GM23338 (cell line): ENCODE measurements around the gene AAGAB. TPM values are rescaled to one million over a fixed set of nuclear protein-coding genes. Genes with fewer than 3 reads are reported as not detected.

Experiments
- ATAC-seq: fragments of 200-7000 bp; cut with Tn5 transposase; 3 replicates; pipeline ENCODE4 v1.9.1; 2020
- DNase-seq: peaks from one replicate; pipeline ENCODE4 v3.0.0-alpha.2; 2015; ENCODE audit warnings: low spot score
- H2AFZ ChIP-seq: fragments of 200-600 bp; sonication (generic); 2 replicates; pipeline ENCODE4 v1.8.0; 2016; ENCODE audit warnings: antibody characterized with exemption, mild to moderate bottlenecking, moderate library complexity
- H3F3A ChIP-seq: fragments of 200-600 bp; sonication (generic); replicated peaks from 2 replicates; pipeline ENCODE4 v1.8.0; 2017; ENCODE audit warnings: antibody characterized with exemption, mixed run types, low read depth
- H3K27ac ChIP-seq: fragments of 200-600 bp; sonication (generic); 2 replicates; pipeline ENCODE4 v1.6.1; 2016; ENCODE audit warnings: low read depth
- H3K27me3 ChIP-seq: fragments of 200-600 bp; sonication (generic); 2 replicates; pipeline ENCODE4 v1.8.0; 2016; ENCODE audit warnings: mild to moderate bottlenecking, mixed run types, moderate library complexity; ENCODE audit not compliant: insufficient read depth
- H3K36me3 ChIP-seq: fragments of 200-600 bp; sonication (generic); 2 replicates; pipeline ENCODE4 v1.8.0; 2016; ENCODE audit warnings: mild to moderate bottlenecking; ENCODE audit not compliant: insufficient read depth
- H3K4me1 ChIP-seq: fragments of 200-600 bp; sonication (generic); 2 replicates; pipeline ENCODE4 v1.8.0; 2016; ENCODE audit warnings: mild to moderate bottlenecking, moderate library complexity; ENCODE audit not compliant: insufficient read depth
- H3K4me2 ChIP-seq: fragments of 200-600 bp; sonication (generic); 2 replicates; pipeline ENCODE4 v1.7.1; 2017; ENCODE audit warnings: mixed run types
- H3K4me3 ChIP-seq: fragments of 200-600 bp; sonication (generic); 2 replicates; pipeline ENCODE4 v1.6.1; 2016; ENCODE audit warnings: mixed run types
- H3K79me2 ChIP-seq: fragments of 200-600 bp; sonication (generic); replicated peaks from 2 replicates; pipeline ENCODE4 v1.8.0; 2017; ENCODE audit warnings: mild to moderate bottlenecking; ENCODE audit not compliant: insufficient read depth
- H3K9me2 ChIP-seq: fragments of 200-600 bp; sonication (generic); 2 replicates; pipeline ENCODE4 v1.8.0; 2017; ENCODE audit not compliant: insufficient read depth
- H4K20me1 ChIP-seq: fragments of 200-600 bp; sonication (generic); replicated peaks from 2 replicates; pipeline ENCODE4 v1.8.0; 2017; ENCODE audit warnings: mild to moderate bottlenecking; ENCODE audit not compliant: insufficient read depth
- H3K27ac Mint-ChIP-seq: 2 replicates; pipeline ENCODE4 v1.8.0; 2020; ENCODE audit warnings: inconsistent platforms, mild to moderate bottlenecking, moderate library complexity, mixed read lengths
- H3K27me3 Mint-ChIP-seq: 3 replicates; pipeline ENCODE4 v1.8.0; 2022; ENCODE audit warnings: low read depth, mild to moderate bottlenecking, moderate library complexity, mixed read lengths, inconsistent platforms; ENCODE audit not compliant: insufficient read depth, poor library complexity
- H3K36me3 Mint-ChIP-seq: 3 replicates; pipeline ENCODE4 v1.8.0; 2021; ENCODE audit warnings: low read depth, mild to moderate bottlenecking, inconsistent platforms, moderate library complexity, mixed read lengths
- H3K4me1 Mint-ChIP-seq: 3 replicates; pipeline ENCODE4 v1.8.0; 2020; ENCODE audit warnings: mild to moderate bottlenecking, inconsistent platforms, mixed read lengths
- H3K4me3 Mint-ChIP-seq: 3 replicates; pipeline ENCODE4 v1.8.0; 2021; ENCODE audit warnings: moderate library complexity, mild to moderate bottlenecking, inconsistent platforms, mixed read lengths
- H3K9me3 Mint-ChIP-seq: 3 replicates; pipeline ENCODE4 v1.8.0; 2020; ENCODE audit warnings: moderate library complexity, mild to moderate bottlenecking, inconsistent platforms, mixed read lengths
- CREB1 ChIP-seq: fragments of 250-450 bp; sonication (Bioruptor Pico); IDR thresholded peaks from 2 replicates; pipeline ENCODE4 v1.5.0; 2020; ENCODE audit warnings: low read depth, mild to moderate bottlenecking, moderate library complexity
- EZH2 ChIP-seq: fragments of 200-600 bp; sonication (generic); IDR thresholded peaks from one replicate; pipeline ENCODE4 v1.8.0; 2017; ENCODE audit warnings: antibody characterized with exemption, mild to moderate bottlenecking, low read depth; ENCODE audit not compliant: unreplicated experiment
- EZH2phosphoT487 ChIP-seq: fragments of 200-600 bp; sonication (generic); IDR thresholded peaks from one replicate; pipeline ENCODE4 v1.8.1; 2018; ENCODE audit warnings: antibody characterized with exemption; ENCODE audit not compliant: unreplicated experiment
- JUNB ChIP-seq: IDR thresholded peaks from one replicate; pipeline ENCODE4 v1.6.1; 2016; ENCODE audit warnings: antibody characterized with exemption; ENCODE audit not compliant: unreplicated experiment
- NANOG ChIP-seq: IDR thresholded peaks from 2 replicates; pipeline ENCODE4 v1.6.1; 2016; ENCODE audit warnings: antibody characterized with exemption, borderline replicate concordance
- POLR2AphosphoS5 ChIP-seq: IDR thresholded peaks from 2 replicates; pipeline ENCODE4 v1.6.1; 2016; ENCODE audit warnings: antibody characterized with exemption, low read depth
- polyA plus RNA-seq: library from polyadenylated mRNA; unstranded; fragments of >200 nt; fragmentation: Nextera tagmentation; extraction: Ambion mirVana; gene quantifications from 2 replicates; pipeline ENCODE4 v1.2.1, GENCODE V29; 2016
- total RNA-seq: library from RNA; depleted of rRNA; stranded (reverse); fragments of >200 nt; shearing (Covaris generic); gene quantifications from 2 replicates; pipeline ENCODE4 v1.2.3, GENCODE V29; 2014
- TF ChIP-seq, protein P1 (sequence below): fragments of 250-450 bp; sonication (Bioruptor Pico); IDR thresholded peaks from 2 replicates; pipeline ENCODE4 v1.5.0; 2020; ENCODE audit warnings: mild to moderate bottlenecking, moderate library complexity
- TF ChIP-seq, protein P2 (sequence below): IDR thresholded peaks from 2 replicates; pipeline ENCODE4 v1.6.1; 2016; ENCODE audit warnings: antibody characterized with exemption
- TF ChIP-seq, protein P3 (sequence below), 2 experiments: fragments of 200-600 bp in 1 of 2; sonication (generic) in 1 of 2; conservative IDR thresholded peaks; 2 replicates each; pipeline versions ENCODE4 v1.5.1 to v1.6.1; 2016 to 2017; ENCODE audit warnings: antibody characterized with exemption in 2 of 2, low read depth in 2 of 2, mild to moderate bottlenecking in 2 of 2, moderate library complexity in 1 of 2

Gene AAGAB
- total and polyA plus RNA-seq, 2 experiments from 2014 or later, result 20.8 to 42.8 TPM

DNA sequence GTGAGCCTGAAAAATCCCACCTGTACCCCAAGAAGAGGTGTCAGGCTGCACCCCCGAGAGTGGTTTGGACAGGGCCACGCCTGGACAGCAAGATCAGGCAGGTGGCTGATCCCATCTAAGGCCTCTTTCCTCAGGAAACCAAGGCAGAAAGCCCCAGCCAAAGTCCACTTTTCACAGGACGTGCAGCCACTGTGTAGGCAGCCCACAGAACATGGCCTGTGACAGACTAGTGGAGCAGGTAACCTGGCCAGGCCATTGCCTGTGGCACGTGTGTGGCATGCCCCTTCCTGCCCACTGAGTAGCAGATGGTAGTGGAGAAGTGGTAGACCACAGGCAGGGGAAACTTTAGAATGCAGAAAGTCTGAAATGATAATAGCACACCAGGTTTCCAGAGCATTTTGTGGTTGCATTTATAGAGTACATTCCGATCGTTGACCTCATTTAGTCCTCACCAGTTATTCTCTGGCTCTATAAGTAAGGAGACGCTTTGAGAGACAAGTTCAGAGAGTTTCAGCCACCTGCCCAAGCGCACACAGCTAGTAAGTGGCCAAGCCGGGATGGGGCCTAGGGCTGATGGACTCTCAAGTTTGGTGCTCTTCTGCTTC, 68.7 kb downstream of the AAGAB start:
- Histone ChIP-seq H3K4me3 (no peak overlapping the region), H3K27ac (no peak overlapping the region), H3K4me1 (no peaks in the 10 kb centered on the region), H3K4me2 (no peak overlapping the region), H3K36me3 (no peaks in the 10 kb centered on the region), H3F3A (no peaks in the 10 kb centered on the region), H3K79me2 (no peaks in the 10 kb centered on the region), H4K20me1 (no peaks in the 10 kb centered on the region), H3K9me2 (no peaks in the 10 kb centered on the region), H3K27me3 (no peaks in the 10 kb centered on the region), H2AFZ (no peak overlapping the region)
- DNase-seq (no peak), ATAC-seq (no peak)
- Mint-ChIP-seq H3K27me3 (peaks cover 4% of the 10 kb centered on the region), H3K36me3 (peaks cover 12% of the 10 kb centered on the region), H3K4me1 (peaks cover 6% of the 10 kb centered on the region; the same call in 1 of the 3 replicates), H3K9me3 (no peaks in the 10 kb centered on the region), H3K4me3 (no peak overlapping the region), H3K27ac (no peak overlapping the region)
- TF ChIP-seq CREB1 (CRISPR knock-in tag) (no peak), EZH2 (no peak)
- TF ChIP-seq, protein P1, sequence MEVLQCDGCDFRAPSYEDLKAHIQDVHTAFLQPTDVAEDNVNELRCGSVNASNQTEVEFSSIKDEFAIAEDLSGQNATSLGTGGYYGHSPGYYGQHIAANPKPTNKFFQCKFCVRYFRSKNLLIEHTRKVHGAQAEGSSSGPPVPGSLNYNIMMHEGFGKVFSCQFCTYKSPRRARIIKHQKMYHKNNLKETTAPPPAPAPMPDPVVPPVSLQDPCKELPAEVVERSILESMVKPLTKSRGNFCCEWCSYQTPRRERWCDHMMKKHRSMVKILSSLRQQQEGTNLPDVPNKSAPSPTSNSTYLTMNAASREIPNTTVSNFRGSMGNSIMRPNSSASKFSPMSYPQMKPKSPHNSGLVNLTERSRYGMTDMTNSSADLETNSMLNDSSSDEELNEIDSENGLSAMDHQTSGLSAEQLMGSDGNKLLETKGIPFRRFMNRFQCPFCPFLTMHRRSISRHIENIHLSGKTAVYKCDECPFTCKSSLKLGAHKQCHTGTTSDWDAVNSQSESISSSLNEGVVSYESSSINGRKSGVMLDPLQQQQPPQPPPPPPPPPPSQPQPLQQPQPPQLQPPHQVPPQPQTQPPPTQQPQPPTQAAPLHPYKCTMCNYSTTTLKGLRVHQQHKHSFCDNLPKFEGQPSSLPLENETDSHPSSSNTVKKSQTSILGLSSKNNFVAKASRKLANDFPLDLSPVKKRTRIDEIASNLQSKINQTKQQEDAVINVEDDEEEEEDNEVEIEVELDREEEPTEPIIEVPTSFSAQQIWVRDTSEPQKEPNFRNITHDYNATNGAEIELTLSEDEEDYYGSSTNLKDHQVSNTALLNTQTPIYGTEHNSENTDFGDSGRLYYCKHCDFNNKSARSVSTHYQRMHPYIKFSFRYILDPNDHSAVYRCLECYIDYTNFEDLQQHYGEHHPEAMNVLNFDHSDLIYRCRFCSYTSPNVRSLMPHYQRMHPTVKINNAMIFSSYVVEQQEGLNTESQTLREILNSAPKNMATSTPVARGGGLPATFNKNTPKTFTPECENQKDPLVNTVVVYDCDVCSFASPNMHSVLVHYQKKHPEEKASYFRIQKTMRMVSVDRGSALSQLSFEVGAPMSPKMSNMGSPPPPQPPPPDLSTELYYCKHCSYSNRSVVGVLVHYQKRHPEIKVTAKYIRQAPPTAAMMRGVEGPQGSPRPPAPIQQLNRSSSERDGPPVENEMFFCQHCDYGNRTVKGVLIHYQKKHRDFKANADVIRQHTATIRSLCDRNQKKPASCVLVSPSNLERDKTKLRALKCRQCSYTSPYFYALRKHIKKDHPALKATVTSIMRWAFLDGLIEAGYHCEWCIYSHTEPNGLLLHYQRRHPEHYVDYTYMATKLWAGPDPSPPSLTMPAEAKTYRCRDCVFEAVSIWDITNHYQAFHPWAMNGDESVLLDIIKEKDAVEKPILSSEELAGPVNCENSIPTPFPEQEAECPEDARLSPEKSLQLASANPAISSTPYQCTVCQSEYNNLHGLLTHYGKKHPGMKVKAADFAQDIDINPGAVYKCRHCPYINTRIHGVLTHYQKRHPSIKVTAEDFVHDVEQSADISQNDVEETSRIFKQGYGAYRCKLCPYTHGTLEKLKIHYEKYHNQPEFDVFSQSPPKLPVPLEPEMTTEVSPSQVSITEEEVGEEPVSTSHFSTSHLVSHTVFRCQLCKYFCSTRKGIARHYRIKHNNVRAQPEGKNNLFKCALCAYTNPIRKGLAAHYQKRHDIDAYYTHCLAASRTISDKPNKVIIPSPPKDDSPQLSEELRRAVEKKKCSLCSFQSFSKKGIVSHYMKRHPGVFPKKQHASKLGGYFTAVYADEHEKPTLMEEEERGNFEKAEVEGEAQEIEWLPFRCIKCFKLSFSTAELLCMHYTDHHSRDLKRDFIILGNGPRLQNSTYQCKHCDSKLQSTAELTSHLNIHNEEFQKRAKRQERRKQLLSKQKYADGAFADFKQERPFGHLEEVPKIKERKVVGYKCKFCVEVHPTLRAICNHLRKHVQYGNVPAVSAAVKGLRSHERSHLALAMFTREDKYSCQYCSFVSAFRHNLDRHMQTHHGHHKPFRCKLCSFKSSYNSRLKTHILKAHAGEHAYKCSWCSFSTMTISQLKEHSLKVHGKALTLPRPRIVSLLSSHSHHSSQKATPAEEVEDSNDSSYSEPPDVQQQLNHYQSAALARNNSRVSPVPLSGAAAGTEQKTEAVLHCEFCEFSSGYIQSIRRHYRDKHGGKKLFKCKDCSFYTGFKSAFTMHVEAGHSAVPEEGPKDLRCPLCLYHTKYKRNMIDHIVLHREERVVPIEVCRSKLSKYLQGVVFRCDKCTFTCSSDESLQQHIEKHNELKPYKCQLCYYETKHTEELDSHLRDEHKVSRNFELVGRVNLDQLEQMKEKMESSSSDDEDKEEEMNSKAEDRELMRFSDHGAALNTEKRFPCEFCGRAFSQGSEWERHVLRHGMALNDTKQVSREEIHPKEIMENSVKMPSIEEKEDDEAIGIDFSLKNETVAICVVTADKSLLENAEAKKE, result no peak

GRCh38 chr15:67185051-67185450, 69.4 kb downstream of the AAGAB start:
- Histone ChIP-seq H3K27ac (no peak overlapping the region), H3K9me2 (no peaks in the 10 kb centered on the region), H3K4me3 (no peak overlapping the region), H4K20me1 (no peaks in the 10 kb centered on the region), H3K36me3 (no peaks in the 10 kb centered on the region), H2AFZ (no peak overlapping the region), H3K79me2 (no peaks in the 10 kb centered on the region), H3K27me3 (no peaks in the 10 kb centered on the region), H3K4me2 (no peak overlapping the region), H3K4me1 (no peaks in the 10 kb centered on the region), H3F3A (no peaks in the 10 kb centered on the region)
- ATAC-seq (no peak), DNase-seq (no peak)
- Mint-ChIP-seq H3K9me3 (no peaks in the 10 kb centered on the region), H3K4me1 (peaks cover 6% of the 10 kb centered on the region; the same call in 1 of the 3 replicates), H3K36me3 (peaks cover 12% of the 10 kb centered on the region), H3K27ac (peak overlapping the region; percentile 73; the same call in 1 of the 2 replicates), H3K4me3 (no peak overlapping the region), H3K27me3 (peaks cover 4% of the 10 kb centered on the region)
- TF ChIP-seq EZH2phosphoT487, result no peak
- TF ChIP-seq, protein P2, sequence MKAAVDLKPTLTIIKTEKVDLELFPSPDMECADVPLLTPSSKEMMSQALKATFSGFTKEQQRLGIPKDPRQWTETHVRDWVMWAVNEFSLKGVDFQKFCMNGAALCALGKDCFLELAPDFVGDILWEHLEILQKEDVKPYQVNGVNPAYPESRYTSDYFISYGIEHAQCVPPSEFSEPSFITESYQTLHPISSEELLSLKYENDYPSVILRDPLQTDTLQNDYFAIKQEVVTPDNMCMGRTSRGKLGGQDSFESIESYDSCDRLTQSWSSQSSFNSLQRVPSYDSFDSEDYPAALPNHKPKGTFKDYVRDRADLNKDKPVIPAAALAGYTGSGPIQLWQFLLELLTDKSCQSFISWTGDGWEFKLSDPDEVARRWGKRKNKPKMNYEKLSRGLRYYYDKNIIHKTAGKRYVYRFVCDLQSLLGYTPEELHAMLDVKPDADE, result no peak
- TF ChIP-seq NANOG, result no peak
- TF ChIP-seq, protein P3, sequence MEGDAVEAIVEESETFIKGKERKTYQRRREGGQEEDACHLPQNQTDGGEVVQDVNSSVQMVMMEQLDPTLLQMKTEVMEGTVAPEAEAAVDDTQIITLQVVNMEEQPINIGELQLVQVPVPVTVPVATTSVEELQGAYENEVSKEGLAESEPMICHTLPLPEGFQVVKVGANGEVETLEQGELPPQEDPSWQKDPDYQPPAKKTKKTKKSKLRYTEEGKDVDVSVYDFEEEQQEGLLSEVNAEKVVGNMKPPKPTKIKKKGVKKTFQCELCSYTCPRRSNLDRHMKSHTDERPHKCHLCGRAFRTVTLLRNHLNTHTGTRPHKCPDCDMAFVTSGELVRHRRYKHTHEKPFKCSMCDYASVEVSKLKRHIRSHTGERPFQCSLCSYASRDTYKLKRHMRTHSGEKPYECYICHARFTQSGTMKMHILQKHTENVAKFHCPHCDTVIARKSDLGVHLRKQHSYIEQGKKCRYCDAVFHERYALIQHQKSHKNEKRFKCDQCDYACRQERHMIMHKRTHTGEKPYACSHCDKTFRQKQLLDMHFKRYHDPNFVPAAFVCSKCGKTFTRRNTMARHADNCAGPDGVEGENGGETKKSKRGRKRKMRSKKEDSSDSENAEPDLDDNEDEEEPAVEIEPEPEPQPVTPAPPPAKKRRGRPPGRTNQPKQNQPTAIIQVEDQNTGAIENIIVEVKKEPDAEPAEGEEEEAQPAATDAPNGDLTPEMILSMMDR (conservative IDR thresholded peaks at IDR 0.05; ENCODE audit: low read depth in 2 of 2), result no peak
- no peak for TF ChIP-seq JUNB
- no peak for TF ChIP-seq EZH2
- TF ChIP-seq POLR2AphosphoS5, result no peak
